Neural cell (in vitro differentiated cells): ENCODE data around the gene ADRM1. TPM values are rescaled to one million over a fixed set of nuclear protein-coding genes. Genes with fewer than 3 reads are reported as not detected.

Source experiments
- H2AFZ ChIP-seq: fragments of 200-600, 300-800 bp; sonication (generic), shearing (Covaris generic); 2 replicates; pipeline ENCODE4 v1.6.0; 2014; ENCODE audit warnings: low read depth, mild to moderate bottlenecking, antibody characterized with exemption, low read length, moderate library complexity
- H3F3A ChIP-seq: fragments of 200-600 bp; shearing (Covaris generic); 2 replicates; pipeline ENCODE4 v1.6.1; 2016; ENCODE audit warnings: mild to moderate bottlenecking, moderate library complexity, mixed read lengths, antibody characterized with exemption, low read length; ENCODE audit not compliant: insufficient read depth, poor library complexity, severe bottlenecking
- H3K27ac ChIP-seq: fragments of 200-600, 300-800 bp; sonication (generic), shearing (Covaris generic); 2 replicates; pipeline ENCODE4 v1.5.1; 2014; ENCODE audit warnings: mild to moderate bottlenecking, low read length, moderate library complexity
- H3K27me3 ChIP-seq: fragments of 300-800, 200-600 bp; sonication (generic), shearing (Covaris generic); 2 replicates; pipeline ENCODE4 v1.6.0; 2014; ENCODE audit warnings: mild to moderate bottlenecking, low read depth, low read length, moderate library complexity; ENCODE audit not compliant: insufficient read depth
- H3K36me3 ChIP-seq: fragments of 300-800, 200-600 bp; sonication (generic), shearing (Covaris generic); 2 replicates; pipeline ENCODE4 v1.5.1; 2014; ENCODE audit warnings: mild to moderate bottlenecking, antibody characterized with exemption, low read length, moderate library complexity; ENCODE audit not compliant: insufficient read depth
- H3K4me2 ChIP-seq: fragments of 300-800, 200-600 bp; sonication (generic), shearing (Covaris generic); 2 replicates; pipeline ENCODE4 v1.6.0; 2014; ENCODE audit warnings: mild to moderate bottlenecking, low read length
- H3K4me3 ChIP-seq: fragments of 300-800, 200-600 bp; sonication (generic), shearing (Covaris generic); 2 replicates; pipeline ENCODE4 v1.5.1; 2014; ENCODE audit warnings: mild to moderate bottlenecking, low read length, moderate library complexity
- H3K79me2 ChIP-seq: fragments of 200-600 bp; shearing (Covaris generic); replicated peaks from 2 replicates; pipeline ENCODE4 v1.6.0; 2014; ENCODE audit warnings: mild to moderate bottlenecking, low read length, moderate library complexity; ENCODE audit not compliant: insufficient read depth
- H3K9ac ChIP-seq: fragments of 300-800, 200-600 bp; sonication (generic), shearing (Covaris generic); 2 replicates; pipeline ENCODE4 v1.6.1; 2016; ENCODE audit warnings: mild to moderate bottlenecking, low read length, mixed read lengths
- H3K9me2 ChIP-seq: fragments of 200-600 bp; shearing (Covaris generic); 2 replicates; pipeline ENCODE4 v1.6.1; 2016; ENCODE audit warnings: mild to moderate bottlenecking, low read length, mixed read lengths; ENCODE audit not compliant: insufficient read depth
- H3K9me3 ChIP-seq: fragments of 200-600, 300-800 bp; sonication (generic), shearing (Covaris generic); 2 replicates; pipeline ENCODE4 v1.6.1; 2016; ENCODE audit warnings: mild to moderate bottlenecking, mixed run types, low read length, moderate library complexity, mixed read lengths
- H4K20me1 ChIP-seq: fragments of 200-600 bp; shearing (Covaris generic); 2 replicates; pipeline ENCODE4 v1.6.1; 2016; ENCODE audit warnings: mild to moderate bottlenecking, mixed run types; ENCODE audit not compliant: insufficient read depth
- EP300 ChIP-seq: fragments of 450-650 bp; conservative IDR thresholded peaks from 2 replicates; pipeline ENCODE4 v1.6.1; 2014; ENCODE audit warnings: antibody characterized with exemption, mild to moderate bottlenecking, moderate library complexity; ENCODE audit not compliant: poor library complexity, severe bottlenecking
- EZH2 ChIP-seq: fragments of 200-600, 300-800 bp; shearing (Covaris generic), sonication (generic); IDR thresholded peaks from 2 replicates; pipeline ENCODE4 v1.6.1; 2014; ENCODE audit warnings: antibody characterized with exemption, low read length, borderline replicate concordance, mild to moderate bottlenecking; ENCODE audit not compliant: insufficient read depth, poor library complexity, severe bottlenecking
- MXI1 ChIP-seq: fragments of 450-650 bp; conservative IDR thresholded peaks from 2 replicates; pipeline ENCODE4 v1.6.1; 2014; ENCODE audit warnings: antibody characterized with exemption, mild to moderate bottlenecking; ENCODE audit not compliant: poor library complexity, severe bottlenecking
- POLR2AphosphoS5 ChIP-seq: IDR thresholded peaks from 2 replicates; pipeline ENCODE4 v1.6.1; 2012
- RAD21 ChIP-seq: fragments of 450-650 bp; conservative IDR thresholded peaks from 2 replicates; pipeline ENCODE4 v1.6.1; 2014; ENCODE audit warnings: antibody characterized with exemption, mild to moderate bottlenecking, moderate library complexity
- SMC3 ChIP-seq: fragments of 450-650 bp; conservative IDR thresholded peaks from 2 replicates; pipeline ENCODE4 v1.6.1; 2014; ENCODE audit warnings: antibody characterized with exemption, mild to moderate bottlenecking, moderate library complexity; ENCODE audit not compliant: poor library complexity
- TAF1 ChIP-seq: IDR thresholded peaks from 2 replicates; pipeline ENCODE4 v1.6.1; 2012; ENCODE audit warnings: low read depth
- polyA plus RNA-seq: library from polyadenylated mRNA; depleted of rRNA; stranded (reverse); fragments of >200 nt; gene quantifications from 2 replicates; pipeline ENCODE4 v1.2.3, GENCODE V29; 2014
- TF ChIP-seq, protein P1 (sequence below): fragments of 450-650 bp; IDR thresholded peaks from 2 replicates; pipeline ENCODE4 v1.5.1; 2014; ENCODE audit warnings: antibody characterized with exemption, mild to moderate bottlenecking, moderate library complexity; ENCODE audit not compliant: poor library complexity, severe bottlenecking
- TF ChIP-seq, protein P2 (sequence below): IDR thresholded peaks from 2 replicates; pipeline ENCODE4 v1.6.1; 2012; ENCODE audit warnings: borderline replicate concordance

Gene ADRM1
- polyA plus RNA-seq, 1 donor from 2014 or later: 111 TPM

DNA sequence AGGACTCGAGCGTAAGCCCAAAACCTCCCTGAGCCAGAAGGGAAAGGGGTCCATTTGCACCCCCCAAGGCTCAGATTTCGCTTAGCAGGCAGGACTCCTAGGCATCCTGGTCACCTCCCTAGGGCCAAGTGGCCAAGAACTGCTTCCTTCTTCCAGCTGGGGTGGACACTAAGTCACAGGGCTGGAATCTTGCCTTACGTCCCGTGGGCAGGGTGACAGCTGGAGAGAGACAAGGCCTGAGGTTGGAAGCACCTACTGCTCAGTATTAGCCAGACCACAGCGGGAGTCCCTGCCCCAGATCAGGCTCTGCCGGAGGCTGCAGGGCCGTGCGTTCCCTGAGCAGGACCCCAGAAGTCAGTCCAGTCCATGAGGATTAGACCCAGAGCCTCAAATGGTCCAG is 44.6 kb downstream of the ADRM1 start:
- Histone ChIP-seq H3K4me3 (no peak overlapping the region), H2AFZ (no peak overlapping the region), H3K27ac (no peak overlapping the region), H3K9me2 (no peaks in the 10 kb centered on the region), H3K9me3 (no peaks in the 10 kb centered on the region), H3K4me2 (no peak overlapping the region), H3K27me3 (no peaks in the 10 kb centered on the region), H3K9ac (no peak overlapping the region), H3F3A (no peaks in the 10 kb centered on the region), H4K20me1 (no peaks in the 10 kb centered on the region), H3K36me3 (no peaks in the 10 kb centered on the region), H3K79me2 (no peaks in the 10 kb centered on the region)
- TF ChIP-seq POLR2AphosphoS5 (no peak), EZH2 (no peak), TAF1 (no peak)
- TF ChIP-seq, protein P1, sequence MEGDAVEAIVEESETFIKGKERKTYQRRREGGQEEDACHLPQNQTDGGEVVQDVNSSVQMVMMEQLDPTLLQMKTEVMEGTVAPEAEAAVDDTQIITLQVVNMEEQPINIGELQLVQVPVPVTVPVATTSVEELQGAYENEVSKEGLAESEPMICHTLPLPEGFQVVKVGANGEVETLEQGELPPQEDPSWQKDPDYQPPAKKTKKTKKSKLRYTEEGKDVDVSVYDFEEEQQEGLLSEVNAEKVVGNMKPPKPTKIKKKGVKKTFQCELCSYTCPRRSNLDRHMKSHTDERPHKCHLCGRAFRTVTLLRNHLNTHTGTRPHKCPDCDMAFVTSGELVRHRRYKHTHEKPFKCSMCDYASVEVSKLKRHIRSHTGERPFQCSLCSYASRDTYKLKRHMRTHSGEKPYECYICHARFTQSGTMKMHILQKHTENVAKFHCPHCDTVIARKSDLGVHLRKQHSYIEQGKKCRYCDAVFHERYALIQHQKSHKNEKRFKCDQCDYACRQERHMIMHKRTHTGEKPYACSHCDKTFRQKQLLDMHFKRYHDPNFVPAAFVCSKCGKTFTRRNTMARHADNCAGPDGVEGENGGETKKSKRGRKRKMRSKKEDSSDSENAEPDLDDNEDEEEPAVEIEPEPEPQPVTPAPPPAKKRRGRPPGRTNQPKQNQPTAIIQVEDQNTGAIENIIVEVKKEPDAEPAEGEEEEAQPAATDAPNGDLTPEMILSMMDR: no peak

DNA sequence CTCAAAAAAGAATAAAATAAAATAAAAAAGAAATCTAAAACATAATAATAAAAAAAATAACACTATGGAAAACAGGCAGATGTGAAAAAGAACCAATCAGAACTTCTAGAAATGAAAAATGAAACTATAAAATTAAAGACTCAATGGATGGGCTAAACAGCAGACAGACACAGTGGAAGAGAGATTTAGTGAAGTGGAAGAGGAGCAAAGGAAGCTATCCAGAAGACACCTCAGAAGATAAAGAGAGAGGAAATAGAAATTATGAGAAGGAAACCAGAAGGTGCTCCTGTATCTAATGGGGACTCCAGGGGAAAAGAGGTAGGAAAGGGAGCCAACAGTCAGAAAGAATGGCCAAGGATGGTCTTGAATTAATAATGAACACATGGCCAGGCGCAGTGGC is 45.8 kb downstream of the ADRM1 start:
- Histone ChIP-seq H4K20me1 (no peaks in the 10 kb centered on the region), H3K27me3 (no peaks in the 10 kb centered on the region), H3K36me3 (no peaks in the 10 kb centered on the region), H3K4me2 (no peak overlapping the region), H3K27ac (no peak overlapping the region), H3K4me3 (no peak overlapping the region), H3K9me3 (no peaks in the 10 kb centered on the region), H3K79me2 (no peaks in the 10 kb centered on the region), H3K9me2 (no peaks in the 10 kb centered on the region), H3F3A (no peaks in the 10 kb centered on the region), H3K9ac (no peak overlapping the region), H2AFZ (no peak overlapping the region)
- TF ChIP-seq EZH2: no peak
- TF ChIP-seq, protein P1: no peak
- TF ChIP-seq TAF1: no peak
- TF ChIP-seq, protein P2, sequence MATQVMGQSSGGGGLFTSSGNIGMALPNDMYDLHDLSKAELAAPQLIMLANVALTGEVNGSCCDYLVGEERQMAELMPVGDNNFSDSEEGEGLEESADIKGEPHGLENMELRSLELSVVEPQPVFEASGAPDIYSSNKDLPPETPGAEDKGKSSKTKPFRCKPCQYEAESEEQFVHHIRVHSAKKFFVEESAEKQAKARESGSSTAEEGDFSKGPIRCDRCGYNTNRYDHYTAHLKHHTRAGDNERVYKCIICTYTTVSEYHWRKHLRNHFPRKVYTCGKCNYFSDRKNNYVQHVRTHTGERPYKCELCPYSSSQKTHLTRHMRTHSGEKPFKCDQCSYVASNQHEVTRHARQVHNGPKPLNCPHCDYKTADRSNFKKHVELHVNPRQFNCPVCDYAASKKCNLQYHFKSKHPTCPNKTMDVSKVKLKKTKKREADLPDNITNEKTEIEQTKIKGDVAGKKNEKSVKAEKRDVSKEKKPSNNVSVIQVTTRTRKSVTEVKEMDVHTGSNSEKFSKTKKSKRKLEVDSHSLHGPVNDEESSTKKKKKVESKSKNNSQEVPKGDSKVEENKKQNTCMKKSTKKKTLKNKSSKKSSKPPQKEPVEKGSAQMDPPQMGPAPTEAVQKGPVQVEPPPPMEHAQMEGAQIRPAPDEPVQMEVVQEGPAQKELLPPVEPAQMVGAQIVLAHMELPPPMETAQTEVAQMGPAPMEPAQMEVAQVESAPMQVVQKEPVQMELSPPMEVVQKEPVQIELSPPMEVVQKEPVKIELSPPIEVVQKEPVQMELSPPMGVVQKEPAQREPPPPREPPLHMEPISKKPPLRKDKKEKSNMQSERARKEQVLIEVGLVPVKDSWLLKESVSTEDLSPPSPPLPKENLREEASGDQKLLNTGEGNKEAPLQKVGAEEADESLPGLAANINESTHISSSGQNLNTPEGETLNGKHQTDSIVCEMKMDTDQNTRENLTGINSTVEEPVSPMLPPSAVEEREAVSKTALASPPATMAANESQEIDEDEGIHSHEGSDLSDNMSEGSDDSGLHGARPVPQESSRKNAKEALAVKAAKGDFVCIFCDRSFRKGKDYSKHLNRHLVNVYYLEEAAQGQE: no peak
- no peak for TF ChIP-seq POLR2AphosphoS5
- no peak for TF ChIP-seq MXI1
- TF ChIP-seq RAD21: no peak
- TF ChIP-seq SMC3: no peak
- no peak for TF ChIP-seq EP300
